Measurements from ENCODE around the gene RC3H1. TPM values are rescaled to one million over a fixed set of nuclear protein-coding genes. Genes with fewer than 3 reads are reported as not detected.

The RC3H1 gene
- total and polyA plus RNA-seq, 3 donors from 2014 or later = 14.3 to 40.9 (median 39.8) TPM

DNA sequence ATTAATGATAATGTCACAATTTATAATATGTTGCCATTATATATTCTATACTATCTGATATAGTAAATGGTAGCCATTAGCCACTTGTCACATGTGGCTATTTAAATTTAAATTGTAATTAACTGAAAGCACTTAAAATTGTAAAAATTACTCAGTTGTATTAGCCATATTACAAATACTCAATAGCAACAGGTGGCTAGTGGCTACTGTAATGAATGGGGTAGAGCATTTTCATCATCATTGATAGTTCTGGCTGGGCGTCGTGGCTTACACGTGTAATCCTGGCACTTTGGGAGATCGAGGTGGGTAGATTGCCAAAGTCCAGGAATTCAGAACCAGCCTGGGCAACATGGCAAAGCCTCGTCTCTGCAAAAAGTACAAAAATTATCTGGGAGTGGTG is 137.5 kb downstream of the RC3H1 start:
- H3K27ac ChIP-seq = no peak overlapping the region
- WGBS, 2 donors = 95 to 97% methylated on average over 5 of the region's 5 CpGs
- no peak for DNase-seq
- no peaks in the 10 kb centered on the region for H3K36me3 ChIP-seq (ENCODE audit: low read depth, missing control alignments)
- no peaks in the 10 kb centered on the region for H3K9me3 ChIP-seq
- H3K27me3 ChIP-seq = no peaks in the 10 kb centered on the region
- H3K4me1 ChIP-seq = no peaks in the 10 kb centered on the region
- intact Hi-C loops (cut with DNase I; ENCODE audit: low total_unique reads) = no loop called here
- TF ChIP-seq POLR2A (IDR thresholded peaks at IDR 0.05) = no peak
- no peak for TF ChIP-seq CTCF (IDR thresholded peaks at IDR 0.05)
- no peak overlapping the region for H3K4me3 ChIP-seq

Small RNAs within 50 kb of the gene (small RNA-seq; reads per million reads assigned to genes)
- gene RNA5SP67 (0.18 to 0.19 reads per million in 2 donors), gene RNA5SP68 (0 to 0.09 reads per million in 2 donors)

Other genes starting within 250 kb of the RC3H1 start
- 10 to 100 TPM; 16.8 to 21.4 TPM for gene DARS2, start 197.7 kb downstream of the RC3H1 start, total RNA-seq
- gene DARS2, start 197.7 kb downstream of the RC3H1 start, polyA plus RNA-seq (ENCODE audit: insufficient read depth, low read depth, low replicate concordance) = 12.7 TPM
- 10 to 100 TPM; 13.2 to 20.5 TPM for gene CENPL, start 197.5 kb downstream of the RC3H1 start, total RNA-seq
- gene CENPL, start 197.5 kb downstream of the RC3H1 start, polyA plus RNA-seq (ENCODE audit: insufficient read depth, low read depth, low replicate concordance) = 26.5 TPM
- 100 to 1,000 TPM; 101 to 158 TPM for gene GAS5, start 154.4 kb downstream of the RC3H1 start, total RNA-seq
- 130 TPM for gene GAS5, start 154.4 kb downstream of the RC3H1 start, polyA plus RNA-seq (ENCODE audit: insufficient read depth, low read depth, low replicate concordance)
- 10 to 100 TPM; 21.2 to 28.7 TPM for gene ZBTB37, start 154.0 kb downstream of the RC3H1 start, total RNA-seq
- gene ZBTB37, start 154.0 kb downstream of the RC3H1 start, polyA plus RNA-seq (ENCODE audit: insufficient read depth, low read depth, low replicate concordance) = 22.6 TPM
- under 1 TPM; 0.24 to 0.93 TPM for gene SERPINC1, start 105.0 kb downstream of the RC3H1 start, total RNA-seq
- gene SERPINC1, start 105.0 kb downstream of the RC3H1 start, polyA plus RNA-seq (ENCODE audit: insufficient read depth, low read depth, low replicate concordance) = 0.75 TPM
- gene RABGAP1L, start 137.2 kb upstream of the RC3H1 start, total RNA-seq = 10 to 100 TPM; 40.5 to 53.1 TPM
- gene RABGAP1L, start 137.2 kb upstream of the RC3H1 start, polyA plus RNA-seq (ENCODE audit: insufficient read depth, low read depth, low replicate concordance) = 49.5 TPM

Data from testis (tissue), 3 donors.